GM10266 (cell line): ENCODE results near the gene GAB2.

Source experiments
- DNase-seq: peaks from one replicate; pipeline ENCODE4 v3.0.0; 2012; ENCODE audit errors: extremely low spot score
- TF ChIP-seq, protein P1 (sequence below): IDR thresholded peaks from 2 replicates; pipeline ENCODE4 v1.5.1; 2012; ENCODE audit warnings: mild to moderate bottlenecking, low read depth; ENCODE audit not compliant: control insufficient read depth, insufficient read depth; ENCODE audit errors: missing control alignments

Gene GAB2

DNA sequence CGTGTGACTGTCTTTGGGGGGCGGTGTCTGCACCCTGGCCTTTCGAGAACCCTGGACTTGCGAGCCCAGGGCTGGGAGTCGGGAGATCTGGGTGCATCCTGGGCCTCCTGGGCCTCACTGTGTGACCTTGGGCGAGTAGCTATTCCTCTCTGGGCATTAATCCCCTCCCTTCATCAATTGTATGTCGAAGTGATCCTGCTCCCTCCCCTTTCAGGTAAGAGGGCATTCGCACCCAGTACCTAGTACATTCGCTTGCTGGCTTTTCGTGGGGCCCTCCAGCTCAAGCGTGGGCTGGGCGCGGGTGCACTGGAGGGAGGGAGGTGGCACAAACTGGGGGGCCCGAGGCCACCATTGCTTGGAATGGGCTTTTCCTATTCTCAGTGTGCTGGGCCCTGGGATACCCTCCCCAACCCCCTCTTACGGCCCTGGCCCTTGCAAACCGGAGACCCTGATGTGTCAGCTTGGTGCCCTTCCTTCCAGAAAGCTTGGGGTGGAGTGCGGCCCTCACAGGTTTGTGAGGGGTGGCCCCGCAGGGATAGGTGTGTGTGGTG is 228.4 kb downstream of the GAB2 start:
- TF ChIP-seq, protein P1, sequence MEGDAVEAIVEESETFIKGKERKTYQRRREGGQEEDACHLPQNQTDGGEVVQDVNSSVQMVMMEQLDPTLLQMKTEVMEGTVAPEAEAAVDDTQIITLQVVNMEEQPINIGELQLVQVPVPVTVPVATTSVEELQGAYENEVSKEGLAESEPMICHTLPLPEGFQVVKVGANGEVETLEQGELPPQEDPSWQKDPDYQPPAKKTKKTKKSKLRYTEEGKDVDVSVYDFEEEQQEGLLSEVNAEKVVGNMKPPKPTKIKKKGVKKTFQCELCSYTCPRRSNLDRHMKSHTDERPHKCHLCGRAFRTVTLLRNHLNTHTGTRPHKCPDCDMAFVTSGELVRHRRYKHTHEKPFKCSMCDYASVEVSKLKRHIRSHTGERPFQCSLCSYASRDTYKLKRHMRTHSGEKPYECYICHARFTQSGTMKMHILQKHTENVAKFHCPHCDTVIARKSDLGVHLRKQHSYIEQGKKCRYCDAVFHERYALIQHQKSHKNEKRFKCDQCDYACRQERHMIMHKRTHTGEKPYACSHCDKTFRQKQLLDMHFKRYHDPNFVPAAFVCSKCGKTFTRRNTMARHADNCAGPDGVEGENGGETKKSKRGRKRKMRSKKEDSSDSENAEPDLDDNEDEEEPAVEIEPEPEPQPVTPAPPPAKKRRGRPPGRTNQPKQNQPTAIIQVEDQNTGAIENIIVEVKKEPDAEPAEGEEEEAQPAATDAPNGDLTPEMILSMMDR, result no peak
- no peak for DNase-seq

DNA sequence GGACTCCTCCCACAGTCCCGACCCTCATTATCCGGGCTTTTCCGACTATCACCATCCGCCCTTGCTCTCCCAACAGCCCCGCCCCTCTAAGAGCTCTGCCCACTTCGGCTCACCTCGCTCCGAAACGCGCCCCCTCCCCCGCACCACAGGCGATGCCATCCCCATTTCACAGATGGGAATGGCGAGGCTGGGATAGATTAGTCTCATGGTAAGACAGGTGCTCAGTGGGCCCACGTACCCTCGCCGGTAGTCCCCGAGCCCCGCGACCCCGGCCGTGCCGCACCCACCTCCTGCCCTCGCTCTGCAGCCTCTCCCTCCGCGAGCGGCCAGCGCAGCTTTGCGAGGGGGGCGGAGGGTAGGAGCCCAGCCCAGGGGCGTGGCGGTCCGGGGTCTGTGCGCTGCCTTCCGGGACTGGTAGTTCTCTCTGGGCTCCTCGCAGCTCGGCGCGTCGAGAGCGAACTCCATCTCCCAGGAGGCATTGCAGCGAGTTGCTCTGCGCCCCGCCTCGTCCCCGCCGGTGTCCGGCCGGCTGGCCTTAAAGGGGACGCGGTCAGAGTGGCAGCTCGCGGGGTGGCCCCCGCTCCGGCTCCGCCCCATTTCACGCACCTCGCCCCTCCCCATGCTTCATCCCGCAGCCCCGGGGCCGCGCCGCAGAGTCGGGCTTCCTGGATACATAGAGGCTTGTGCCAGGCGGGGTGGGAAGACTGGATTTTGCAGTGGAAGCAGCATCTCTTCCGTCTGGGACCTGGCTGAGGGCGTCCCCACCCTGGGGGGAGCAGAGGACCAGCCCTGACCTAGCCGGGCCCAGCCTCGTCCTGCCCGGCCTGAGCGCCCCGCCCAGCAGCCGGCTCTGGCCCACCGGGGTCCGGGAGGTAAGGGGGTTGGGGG is 229.1 kb downstream of the GAB2 start, which contains the start of the genes KCTD21 and USP35:
KCTD21 (minus strand) TSS at position 341 of the 888 bp plus-strand sequence. CDS start 14,072 bp downstream, outside the sequence.
USP35 (plus strand) TSS at position 634 of the 888 bp plus-strand sequence. CDS start 7,327 bp downstream, outside the sequence.
- DNase-seq, result peak; percentile 97
- TF ChIP-seq, protein P1, result no peak

DNA sequence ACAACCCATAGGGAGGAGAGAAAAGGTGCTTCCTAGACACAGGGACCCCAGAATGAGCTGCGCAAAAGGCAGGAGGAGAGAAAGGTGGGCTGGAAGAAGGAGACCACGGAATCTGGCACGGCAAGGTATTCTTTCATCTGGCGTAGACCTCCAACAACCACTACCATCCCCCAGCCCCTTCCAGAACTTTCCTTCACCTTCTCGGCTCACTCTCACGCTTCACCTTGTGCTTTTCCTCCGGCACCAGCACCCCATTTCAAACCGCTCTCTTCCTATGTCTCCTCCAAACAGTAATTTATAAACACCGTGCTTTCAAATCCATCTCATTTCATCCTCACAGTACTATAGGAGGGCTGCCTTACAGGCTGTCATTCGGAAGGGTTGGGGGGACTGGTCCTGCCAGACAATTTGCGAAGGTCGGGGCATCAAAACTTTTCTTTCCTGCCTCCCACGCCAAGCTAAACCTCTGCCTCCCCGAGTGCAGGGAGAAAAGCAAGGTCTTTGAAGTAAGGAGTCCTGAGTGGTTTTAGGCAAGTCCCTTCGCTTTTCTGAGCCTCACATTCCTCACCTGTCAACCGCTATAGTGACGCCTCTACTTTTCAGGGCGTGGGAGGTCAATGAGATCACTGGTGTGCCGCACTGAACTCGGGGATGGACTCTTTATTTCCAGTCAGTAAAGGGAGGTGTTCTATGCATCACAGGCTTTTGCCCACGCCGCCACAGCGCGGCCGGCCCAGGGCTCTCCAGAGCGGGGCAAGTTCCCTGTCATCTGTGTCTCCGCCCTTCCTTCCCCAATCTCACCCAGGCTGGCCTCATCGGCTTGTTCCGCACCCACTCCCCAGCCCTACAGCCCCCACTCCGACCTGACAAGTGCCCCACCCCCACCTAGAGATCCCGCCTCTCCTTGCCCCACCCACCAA is 230.0 kb downstream of the GAB2 start:
- DNase-seq, result peak; percentile 83
- TF ChIP-seq, protein P1, result no peak

DNA sequence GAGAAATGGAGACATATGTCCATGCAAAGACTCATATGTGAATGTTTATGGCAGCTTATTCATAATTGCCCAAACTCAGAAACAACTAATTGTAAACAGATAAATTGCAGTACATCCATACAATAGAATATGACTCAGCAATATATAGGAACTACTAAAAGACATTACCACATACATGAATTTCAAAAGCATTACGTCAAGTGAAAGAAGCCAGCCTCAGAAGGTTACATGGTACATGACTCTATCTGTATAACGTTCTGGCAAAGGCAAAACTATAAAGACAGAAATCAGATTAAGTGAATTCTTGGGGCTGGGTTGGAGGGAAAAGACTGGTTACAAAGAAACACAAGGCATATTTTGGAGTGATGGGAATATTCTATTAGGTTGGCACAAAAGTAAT is 236.4 kb downstream of the GAB2 start:
- TF ChIP-seq, protein P1, result no peak
- DNase-seq, result no peak

DNA sequence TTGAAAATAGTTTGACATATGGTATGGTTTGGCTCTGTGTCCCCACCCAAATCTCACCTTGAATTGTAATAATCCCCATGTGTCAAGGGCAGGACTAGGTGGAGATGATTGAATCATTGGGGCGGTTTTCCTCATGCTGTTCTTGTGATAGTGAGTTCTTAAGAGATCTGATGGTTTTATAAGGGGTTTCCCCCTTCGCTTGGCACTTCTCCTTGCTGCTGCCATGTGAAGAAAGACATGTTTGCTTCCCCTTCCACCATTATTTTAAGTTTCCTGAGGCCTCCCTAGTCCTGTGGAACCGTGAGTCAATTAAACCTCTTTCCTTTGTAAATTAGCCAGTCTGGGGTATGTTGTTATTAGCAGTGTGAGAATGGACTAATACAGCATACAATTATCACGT is 236.9 kb downstream of the GAB2 start:
- DNase-seq, result no peak
- TF ChIP-seq, protein P1, result no peak

DNA sequence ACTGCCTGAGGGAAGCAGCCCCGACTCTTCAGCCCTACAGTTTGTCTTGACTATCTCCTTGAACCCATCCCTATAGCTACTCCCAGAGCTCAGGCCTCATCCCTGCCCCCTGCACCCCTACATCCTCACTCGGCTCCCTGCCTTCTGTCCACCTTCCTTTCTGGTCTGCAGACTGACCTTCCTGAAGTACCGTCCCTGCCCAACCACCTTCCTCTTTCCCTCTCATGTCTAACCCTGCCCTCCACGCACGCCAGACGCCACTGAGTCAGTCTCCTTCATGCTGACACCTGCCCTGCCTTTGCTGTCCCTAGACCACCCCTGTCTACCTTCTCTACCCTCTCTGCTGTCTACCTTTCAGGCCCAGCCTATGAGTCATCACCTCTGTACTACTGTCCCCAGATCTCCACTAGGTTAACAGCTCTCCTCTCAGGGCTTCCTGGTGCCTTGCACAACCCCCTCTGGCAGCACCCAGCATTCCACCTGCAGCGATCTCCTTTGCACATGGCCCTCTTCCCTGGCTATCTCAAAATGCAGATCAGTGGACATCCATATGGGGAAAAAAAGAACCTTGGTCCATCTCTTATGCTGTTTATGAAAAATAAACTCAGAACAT is 238.1 kb downstream of the GAB2 start:
- TF ChIP-seq, protein P1, result no peak

More for the DNA sequence above, 238.1 kb downstream of the GAB2 start:
- no peak for DNase-seq
